SHP77 treated with DMSO at 0.1 percent for 48 hours (cell line): Measurements from ENCODE around the gene PTER.

Experiments used
- DNase-seq: peaks from one replicate; lab custom pipeline; 2025; lab: John Stamatoyannopoulos, UW

PTER gene

DNA sequence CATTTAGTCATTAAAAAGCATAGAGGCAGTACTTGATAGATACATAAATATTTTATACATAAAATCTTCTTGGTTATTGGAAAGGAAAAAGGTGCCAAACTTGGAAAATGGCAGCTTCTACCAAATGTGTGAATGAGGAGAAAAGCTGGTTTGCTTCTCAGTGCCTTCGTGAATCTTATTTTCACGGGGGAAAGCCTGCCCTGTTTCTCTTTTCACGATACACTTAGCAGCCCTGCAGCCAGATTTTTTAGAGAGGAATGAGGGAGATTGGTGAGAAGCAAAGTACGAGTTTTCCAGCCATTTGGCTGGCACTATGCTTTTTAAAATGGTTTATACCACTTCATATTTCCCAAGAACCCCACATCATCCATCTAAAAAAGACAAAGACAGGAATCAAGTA, 107.8 kb downstream of the PTER start:
- no peak for DNase-seq

DNA sequence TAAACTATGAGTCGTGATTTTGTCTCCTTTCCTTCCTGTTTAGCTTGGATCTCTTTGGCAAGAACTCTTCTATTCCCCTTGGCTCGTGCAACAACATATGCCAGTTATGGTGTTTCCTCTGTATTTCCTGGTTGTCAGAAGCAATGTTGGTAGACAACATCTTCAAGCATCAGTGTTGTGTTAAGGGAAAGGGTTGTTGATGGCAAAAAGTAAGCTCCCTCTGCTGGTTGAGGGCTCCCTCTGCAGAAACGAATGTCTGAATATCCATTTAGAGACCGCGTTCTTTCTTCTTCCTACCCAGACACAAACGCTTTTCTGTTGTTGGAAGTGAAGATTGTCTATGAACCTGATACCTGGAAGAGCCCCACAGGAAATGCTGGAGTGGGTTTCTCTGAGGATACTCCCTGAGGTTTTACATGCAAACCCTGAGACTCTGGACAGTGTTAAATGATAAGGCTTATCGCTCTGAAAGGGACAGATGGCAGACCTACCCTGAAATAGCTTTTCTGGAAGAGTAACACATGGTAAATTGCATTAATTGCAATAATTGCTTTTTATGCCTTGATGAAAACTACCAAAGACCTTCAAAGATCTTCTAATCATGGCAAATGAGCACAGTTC, 108.4 kb downstream of the PTER start:
- peak; percentile 26 for DNase-seq

DNA sequence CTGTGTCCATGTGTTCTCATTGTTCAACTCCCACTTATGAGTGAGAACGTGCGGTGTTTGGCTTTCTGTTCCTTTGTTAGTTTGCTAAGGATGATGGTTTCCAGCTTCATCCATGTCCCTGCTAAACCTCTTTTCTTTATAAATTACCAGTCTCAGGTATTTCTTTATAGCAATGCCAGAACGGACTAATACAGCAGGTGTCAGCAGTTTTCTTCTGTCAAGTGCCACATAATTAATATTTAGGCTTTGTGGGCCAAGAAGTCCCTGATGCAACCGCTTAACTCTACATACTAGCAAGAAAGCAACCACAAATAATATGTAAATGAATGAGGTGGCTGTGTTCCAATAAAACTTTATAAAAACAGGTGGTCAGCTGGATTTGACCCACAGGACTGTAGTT, 111.2 kb downstream of the PTER start:
- DNase-seq, result no peak

DNA sequence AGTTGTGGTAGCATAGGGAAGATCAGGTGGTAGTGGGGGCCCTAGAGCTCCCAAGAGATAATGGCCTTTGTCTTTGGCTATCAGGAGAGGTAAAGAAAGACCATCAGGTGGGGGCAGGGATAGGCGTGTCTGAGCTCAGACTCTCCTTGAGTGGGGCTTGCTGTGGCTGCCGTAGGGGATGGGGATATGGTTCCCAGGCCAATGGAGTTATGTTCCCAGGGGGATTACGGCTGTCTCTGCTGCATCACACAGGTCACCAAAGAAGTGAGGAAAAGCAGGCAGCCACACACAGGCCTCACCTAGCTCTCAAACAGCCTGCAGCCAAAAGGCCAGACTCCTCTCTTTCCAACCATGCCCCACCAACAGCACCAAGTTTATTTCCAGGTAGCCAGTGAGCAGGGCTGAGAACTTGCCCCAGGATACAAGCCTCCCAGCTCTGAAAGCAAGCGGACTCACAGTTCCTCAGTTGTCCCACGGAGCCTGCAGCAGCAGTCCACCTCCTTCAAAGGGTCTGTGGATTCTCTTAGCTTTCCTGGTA, 122.5 kb downstream of the PTER start:
- DNase-seq, result no peak

DNA sequence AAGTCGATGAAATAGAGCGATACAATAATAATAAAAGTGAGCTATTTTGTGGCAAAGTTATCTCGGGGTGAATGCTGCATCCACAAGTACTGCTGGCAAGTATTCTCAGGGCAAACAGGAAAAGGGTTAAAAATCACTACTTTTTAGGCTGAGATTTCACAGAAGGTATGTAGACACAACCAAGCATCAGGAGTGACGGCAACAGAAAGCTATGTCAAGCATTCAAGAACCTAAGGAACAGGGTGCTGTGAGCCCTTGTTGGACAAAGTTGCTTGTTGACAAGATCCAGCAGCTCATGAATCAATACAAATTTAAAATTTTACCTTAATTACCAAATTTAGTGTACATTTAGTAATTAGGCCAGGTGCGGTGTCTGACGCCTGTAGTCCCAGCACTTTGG, 126.1 kb downstream of the PTER start:
- DNase-seq, result no peak
